Right lobe of liver (tissue), 6 donors: ENCODE results near the gene C3orf22. TPM values are rescaled to one million over a fixed set of nuclear protein-coding genes. Genes with fewer than 3 reads are reported as not detected.
A peak's percentile ranks its signal among the peaks of the same experiment; 100 is the strongest.

Source experiments
- ATAC-seq, 4 donors: fragments of 200-7000 bp; cut with Tn5 transposase; one replicate each; pipeline ENCODE4 v1.9.1; 2020; ENCODE audit warnings: mild to moderate bottlenecking in 4 of 4, moderate library complexity in 4 of 4
- DNase-seq, 3 donors: peaks; one replicate each; pipeline ENCODE4 v3.0.0-alpha.2; 2020
- H3K27ac ChIP-seq, 3 donors: fragments of 200-600 bp; one replicate each; pipeline ENCODE4 v1.8.0; 2022
- H3K27me3 ChIP-seq, 2 donors: fragments of 200-600 bp; one replicate each; pipeline ENCODE4 v1.8.0; 2022
- H3K36me3 ChIP-seq, 4 donors: fragments of 200-600 bp; sonication (generic) in 1 of 4; one replicate each; pipeline versions ENCODE4 v1.5.1 to v1.8.0; 2017 to 2022; ENCODE audit warnings: control low read depth in 1 of 4
- H3K4me1 ChIP-seq, 4 donors: fragments of 200-600 bp; sonication (generic) in 1 of 4; one replicate each; pipeline versions ENCODE4 v1.5.1 to v1.8.0; 2017 to 2022; ENCODE audit warnings: control low read depth in 1 of 4
- H3K4me3 ChIP-seq, 3 donors: fragments of 200-600 bp; one replicate each; pipeline ENCODE4 v1.8.0; 2022
- H3K9me3 ChIP-seq, 4 donors: fragments of 200-600 bp; sonication (generic) in 1 of 4; one replicate each; pipeline versions ENCODE4 v1.5.1 to v1.8.0; 2017 to 2022; ENCODE audit warnings: control low read depth in 1 of 4
- POLR2A ChIP-seq: fragments of 450-650 bp; IDR thresholded peaks from one replicate; pipeline ENCODE4 v1.6.1; 2017; ENCODE audit warnings: antibody characterized with exemption, mild to moderate bottlenecking
- WGBS: methylation state at CpG from one replicate; pipeline ENCODE4 v1.1.6; 2018; ENCODE audit warnings: low coverage, low lambda C conversion rate; ENCODE audit not compliant: insufficient coverage; ENCODE audit errors: missing lambda C conversion rate; 5-methylcytosine and 5-hydroxymethylcytosine counted together
- intact Hi-C, 2 donors: fragments of 100-400 bp; cut with DNase I; formaldehyde crosslinking; loops; one replicate each; pipeline versions ENCODE4 v1.11.2 to v1.14.1; 2022
- total RNA-seq, 6 experiments: library from RNA; depleted of rRNA in 2 of 6; stranded (reverse); fragments of >200 nt in 2 of 6; fragmentation: NEBNext Ultra II Directional in 3 of 6; extraction: Animal tissue kit (Norgen Biotek cat#: 25700) in 3 of 6; gene quantifications; one replicate each; pipeline versions ENCODE4 v1.1.0 to v1.2.4, GENCODE V29; 2016 to 2023
- TF ChIP-seq, protein P1 (sequence below), 4 donors: fragments of 200-600 bp in 3 of 4; fragments of 450-650 bp in 1 of 4; IDR thresholded peaks; one replicate each; pipeline versions ENCODE4 v1.5.1 to v1.8.0; 2016 to 2022; ENCODE audit warnings: antibody characterized with exemption in 4 of 4, mild to moderate bottlenecking in 2 of 4
- donor health status: DM: no; HTN: yes; CAD: no.
- donor health status: DM: no; HTN: no; CAD: no.
- donor health status: DM: no; HTN: no; CAD: no.
- donor health status: DM: no; HTN: yes; CAD: no.
- donor health status: DM: no; HTN: yes; CAD: no.

The C3orf22 gene
- total RNA-seq, 6 experiments from 2014 or later: not detected

DNA sequence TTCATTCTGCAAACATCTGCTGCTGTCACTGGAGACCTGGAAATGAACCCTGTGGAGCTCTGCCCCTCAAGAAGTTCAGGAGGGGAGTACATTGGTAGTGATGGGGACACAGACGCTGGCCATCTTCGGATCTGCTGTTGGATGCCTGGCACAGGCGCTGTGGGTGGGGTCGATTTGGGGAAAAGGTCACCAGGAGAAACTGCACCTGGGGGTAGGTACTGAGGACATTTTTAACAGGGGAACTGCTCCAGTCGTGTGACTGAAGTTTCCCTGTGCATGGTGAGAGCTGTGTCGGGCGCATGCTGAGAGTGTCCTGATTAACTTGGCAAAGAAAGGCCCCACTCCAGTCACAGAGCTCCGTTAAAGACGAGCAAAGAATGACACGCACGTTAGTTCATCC, 44.6 kb downstream of the C3orf22 start:
- Histone ChIP-seq H3K9me3 (no peaks in the 10 kb centered on the region), H3K36me3 (no peaks in the 10 kb centered on the region), H3K4me3 (no peak overlapping the region), H3K27me3 (no peaks in the 10 kb centered on the region), H3K4me1 (peaks cover 0 to 44% (median 12%) of the 10 kb centered on the region in 4 donors), H3K27ac (no peak overlapping the region)
- ATAC-seq: no peak
- TF ChIP-seq POLR2A: no peak
- TF ChIP-seq, protein P1, sequence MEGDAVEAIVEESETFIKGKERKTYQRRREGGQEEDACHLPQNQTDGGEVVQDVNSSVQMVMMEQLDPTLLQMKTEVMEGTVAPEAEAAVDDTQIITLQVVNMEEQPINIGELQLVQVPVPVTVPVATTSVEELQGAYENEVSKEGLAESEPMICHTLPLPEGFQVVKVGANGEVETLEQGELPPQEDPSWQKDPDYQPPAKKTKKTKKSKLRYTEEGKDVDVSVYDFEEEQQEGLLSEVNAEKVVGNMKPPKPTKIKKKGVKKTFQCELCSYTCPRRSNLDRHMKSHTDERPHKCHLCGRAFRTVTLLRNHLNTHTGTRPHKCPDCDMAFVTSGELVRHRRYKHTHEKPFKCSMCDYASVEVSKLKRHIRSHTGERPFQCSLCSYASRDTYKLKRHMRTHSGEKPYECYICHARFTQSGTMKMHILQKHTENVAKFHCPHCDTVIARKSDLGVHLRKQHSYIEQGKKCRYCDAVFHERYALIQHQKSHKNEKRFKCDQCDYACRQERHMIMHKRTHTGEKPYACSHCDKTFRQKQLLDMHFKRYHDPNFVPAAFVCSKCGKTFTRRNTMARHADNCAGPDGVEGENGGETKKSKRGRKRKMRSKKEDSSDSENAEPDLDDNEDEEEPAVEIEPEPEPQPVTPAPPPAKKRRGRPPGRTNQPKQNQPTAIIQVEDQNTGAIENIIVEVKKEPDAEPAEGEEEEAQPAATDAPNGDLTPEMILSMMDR (IDR thresholded peaks at IDR 0.05): no peak
- intact Hi-C loops: no loop called here
- 36% methylated on average over 9 of the region's 11 CpGs for WGBS
- DNase-seq: peak in 2 of 3 donors; percentile 11 to 42

DNA sequence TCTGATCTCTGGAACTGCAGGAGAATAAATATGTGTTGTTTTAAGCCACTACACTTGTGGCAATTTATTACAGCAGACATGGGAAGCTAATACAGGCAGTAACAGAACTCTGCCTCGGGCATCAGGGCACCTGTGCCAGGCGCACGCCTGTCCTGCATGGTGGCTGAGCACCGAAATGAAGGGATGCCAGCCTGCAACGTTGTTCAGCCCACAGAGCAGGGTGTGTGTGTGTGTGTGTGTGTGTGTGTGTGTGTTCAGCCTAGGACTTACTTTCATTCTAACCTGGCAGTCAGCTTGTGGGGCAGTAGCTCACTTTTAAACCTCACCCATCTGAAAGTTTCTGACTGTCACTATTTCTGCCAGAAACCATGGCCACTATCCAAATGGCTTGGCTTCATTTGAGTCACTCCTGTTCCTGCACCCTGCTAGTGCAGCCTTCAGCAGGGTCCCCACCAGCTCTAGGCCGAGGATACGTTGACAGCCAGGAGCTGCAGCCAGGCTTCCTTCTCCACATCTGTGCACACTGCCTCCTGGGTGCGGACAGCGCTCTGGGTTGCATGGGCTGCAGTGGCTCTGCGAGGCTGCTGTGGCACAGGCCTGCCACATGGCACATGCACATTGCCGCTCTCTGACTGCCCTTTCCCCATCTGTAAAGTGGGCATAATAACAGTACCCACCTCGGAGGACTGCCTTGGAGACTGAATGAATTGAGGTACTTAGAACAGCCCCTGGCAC, 45.6 kb downstream of the C3orf22 start:
- H3K4me3 ChIP-seq: no peak overlapping the region
- 22% methylated on average over 3 of the region's 12 CpGs for whole genome bisulfite sequencing
- intact Hi-C loops: no loop called here
- H3K4me1 ChIP-seq: peaks cover 0 to 33% (median 7%) of the 10 kb centered on the region in 4 donors
- TF ChIP-seq POLR2A: no peak
- TF ChIP-seq, protein P1 (IDR thresholded peaks at IDR 0.05): no peak
- H3K36me3 ChIP-seq: no peaks in the 10 kb centered on the region
- no peaks in the 10 kb centered on the region for H3K27me3 ChIP-seq
- no peak overlapping the region for H3K27ac ChIP-seq
- ATAC-seq: peak; percentile 26 to 57 (median 40)
- no peaks in the 10 kb centered on the region for H3K9me3 ChIP-seq
- DNase-seq: peak; percentile 27 to 80 (median 69)

DNA sequence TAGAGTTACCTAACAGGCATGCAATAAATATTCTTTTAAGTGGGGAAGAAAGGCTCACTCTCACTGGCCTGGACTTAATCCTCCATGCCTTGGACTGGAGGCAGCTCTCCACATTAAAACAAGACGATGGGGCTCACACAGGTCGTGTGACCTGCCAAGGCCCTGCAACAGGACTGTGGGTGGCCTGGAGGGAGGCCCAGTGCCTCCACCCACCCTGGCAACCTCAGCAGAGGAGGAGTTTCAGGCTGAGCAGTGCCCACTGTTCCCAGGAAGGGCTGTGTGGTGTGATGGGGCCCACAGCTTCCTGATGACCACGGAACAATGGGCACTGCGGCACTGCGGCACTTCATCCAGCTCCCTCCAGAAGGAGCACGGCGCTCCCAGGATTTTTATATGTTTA, 46.7 kb downstream of the C3orf22 start:
- Histone ChIP-seq H3K27ac (no peak overlapping the region), H3K4me3 (no peak overlapping the region), H3K9me3 (no peaks in the 10 kb centered on the region), H3K4me1 (peaks cover 0 to 27% (median 5%) of the 10 kb centered on the region in 4 donors), H3K27me3 (no peaks in the 10 kb centered on the region), H3K36me3 (peaks cover 0 to under 1% (median 0%) of the 10 kb centered on the region in 4 donors)
- ATAC-seq (peak; percentile 54 to 77 (median 64)), DNase-seq (peak; percentile 47 to 80 (median 75))
- TF ChIP-seq, protein P1 (IDR thresholded peaks at IDR 0.05): no peak
- no peak for TF ChIP-seq POLR2A
- WGBS: 18% methylated on average over 2 of the region's 7 CpGs
- intact Hi-C loops: no loop called here

DNA sequence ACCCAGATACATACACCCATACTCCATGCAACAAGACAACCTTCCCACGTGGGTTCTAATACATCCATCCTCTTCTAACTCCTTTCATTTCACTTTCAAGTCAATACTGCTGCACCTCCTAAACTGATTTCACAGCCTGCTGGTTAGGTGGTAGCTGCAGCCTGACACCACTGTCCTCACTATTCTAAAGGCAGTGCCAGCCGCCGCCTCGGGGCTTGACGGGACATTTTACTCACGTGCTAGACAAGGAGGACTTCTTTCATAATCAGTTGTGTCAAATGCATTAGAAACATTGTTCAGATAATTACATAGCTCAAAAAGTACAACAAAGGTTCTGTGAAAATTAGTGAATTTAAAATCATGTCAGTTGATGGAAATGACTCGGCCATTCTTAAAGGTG, 47.4 kb downstream of the C3orf22 start:
- WGBS: 71% methylated on average over 7 of the region's 7 CpGs

More for the DNA sequence above, 47.4 kb downstream of the C3orf22 start:
- DNase-seq: peak in 1 of 3 donors; percentile 21
- Histone ChIP-seq H3K4me3 (no peak overlapping the region), H3K27me3 (no peaks in the 10 kb centered on the region), H3K9me3 (no peaks in the 10 kb centered on the region), H3K36me3 (peaks cover 0 to 8% (median 0%) of the 10 kb centered on the region in 4 donors), H3K27ac (no peak overlapping the region), H3K4me1 (peaks cover 0 to 27% (median 5%) of the 10 kb centered on the region in 4 donors)
- ATAC-seq: no peak
- no peak for TF ChIP-seq POLR2A
- TF ChIP-seq, protein P1 (IDR thresholded peaks at IDR 0.05): no peak
- intact Hi-C loops: no loop called here
